Glomerular endothelial cell (primary cell): Measurements from ENCODE around the gene KLF15. TPM values are rescaled to one million over a fixed set of nuclear protein-coding genes. Genes with fewer than 3 reads are reported as not detected.

ENCODE experiments used
- DNase-seq: peaks from one replicate; pipeline ENCODE4 v3.0.0-alpha.2; 2011; ENCODE audit warnings: low read depth, low spot score; ENCODE audit errors: extremely low read depth
- total RNA-seq: library from RNA; depleted of rRNA; stranded (reverse); fragments of >200 nt; gene quantifications from 2 replicates; pipeline ENCODE4 v1.2.3, GENCODE V29; 2015

KLF15 gene
- total RNA-seq, 1 donor from 2014 or later = 0.47 TPM

DNA sequence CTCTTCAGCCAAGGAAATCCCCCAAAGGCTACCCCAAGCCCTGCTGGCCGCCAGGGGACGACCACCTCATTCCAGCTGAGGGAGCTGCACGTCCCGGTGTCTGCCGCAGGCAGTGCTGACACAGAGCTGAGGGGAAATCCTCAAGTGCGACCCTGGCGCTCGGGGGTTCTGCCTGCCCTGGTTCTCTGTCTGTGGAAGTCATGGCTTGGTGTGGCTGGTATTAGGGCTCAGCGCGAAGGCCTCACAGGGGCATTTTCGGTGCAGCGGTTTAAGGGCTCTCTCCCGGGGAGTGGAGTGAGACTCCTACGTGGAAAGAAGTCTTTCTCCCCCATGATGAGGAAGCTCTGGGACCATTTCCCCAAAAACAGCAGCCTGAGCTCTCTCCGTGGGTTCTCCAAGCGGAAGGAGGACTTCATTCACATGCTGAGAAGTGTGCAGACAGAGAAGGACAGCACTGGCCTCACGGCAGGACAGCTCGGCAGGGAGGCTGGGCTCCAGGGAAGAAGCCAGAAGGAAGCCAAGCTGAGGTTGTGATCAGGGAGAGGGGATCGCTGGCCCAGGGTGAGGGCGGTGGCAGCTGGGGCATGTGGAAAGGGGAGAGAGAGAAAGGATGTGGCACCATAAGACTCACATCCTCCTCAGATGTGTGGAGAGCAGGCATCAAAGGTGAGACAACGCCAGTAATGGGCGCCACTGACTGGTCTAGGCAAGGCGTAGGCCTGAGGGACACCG lies 48.6 kb downstream of the KLF15 start:
- DNase-seq = no peak

DNA sequence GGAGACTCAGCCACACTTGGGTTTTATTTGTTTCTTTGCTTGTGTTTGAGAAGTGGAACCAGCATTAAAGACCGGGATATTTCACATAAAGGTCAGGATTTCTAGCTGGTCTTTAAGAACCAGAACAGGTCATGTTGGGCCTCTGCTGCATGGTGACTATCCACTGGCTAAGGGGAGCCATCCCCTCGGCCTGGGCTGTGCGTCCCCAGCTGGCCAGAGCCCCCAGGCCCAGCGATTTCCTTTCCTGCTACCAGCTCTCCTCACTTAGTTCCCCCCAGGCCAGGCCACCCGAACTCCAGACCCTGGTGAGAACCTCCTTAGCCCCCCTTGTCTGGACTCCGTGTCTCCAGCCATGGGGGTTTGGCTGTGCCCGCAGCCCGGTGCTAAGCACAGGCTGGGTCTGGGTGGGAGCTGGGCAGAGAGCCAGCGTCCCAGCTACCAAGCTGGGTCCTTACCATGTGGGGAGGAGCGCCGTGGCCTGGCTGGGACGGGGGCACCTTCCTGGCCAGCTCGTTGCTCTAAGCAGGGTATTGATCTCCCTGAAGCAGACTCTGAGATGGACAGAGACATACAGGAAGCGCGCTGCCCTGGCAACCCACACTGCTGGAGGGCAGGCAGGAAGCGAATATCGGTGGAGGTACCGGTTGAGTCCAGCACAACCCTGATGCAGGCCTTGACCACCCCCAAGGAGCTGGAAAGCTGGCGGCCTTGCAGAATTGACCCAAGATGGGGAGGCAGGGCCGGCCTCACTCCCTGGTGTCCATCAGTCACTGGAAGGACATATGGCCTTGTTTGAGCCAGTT lies 49.4 kb downstream of the KLF15 start:
- DNase-seq = no peak

GRCh38 chr3:126306888-126307482 lies 50.2 kb downstream of the KLF15 start:
- no peak for DNase-seq

DNA sequence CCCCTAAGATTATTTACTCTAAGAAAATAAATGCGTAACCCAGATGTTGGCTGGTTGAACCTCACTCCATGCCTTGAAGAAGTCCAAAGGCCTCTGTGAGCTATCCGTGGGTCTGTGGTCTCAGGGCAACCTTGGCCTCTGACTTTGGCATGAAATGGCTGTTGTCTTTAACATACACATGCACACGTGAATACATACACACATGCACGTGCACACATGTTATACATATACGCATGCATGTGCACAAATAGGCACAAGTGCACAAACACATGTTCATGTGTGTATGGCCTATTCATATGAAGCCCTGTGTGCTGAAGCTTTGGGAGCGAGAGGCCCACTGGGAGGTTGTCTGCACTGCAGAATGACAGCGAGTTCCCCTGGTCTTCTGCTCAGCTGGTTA lies 50.8 kb downstream of the KLF15 start:
- DNase-seq = no peak

DNA sequence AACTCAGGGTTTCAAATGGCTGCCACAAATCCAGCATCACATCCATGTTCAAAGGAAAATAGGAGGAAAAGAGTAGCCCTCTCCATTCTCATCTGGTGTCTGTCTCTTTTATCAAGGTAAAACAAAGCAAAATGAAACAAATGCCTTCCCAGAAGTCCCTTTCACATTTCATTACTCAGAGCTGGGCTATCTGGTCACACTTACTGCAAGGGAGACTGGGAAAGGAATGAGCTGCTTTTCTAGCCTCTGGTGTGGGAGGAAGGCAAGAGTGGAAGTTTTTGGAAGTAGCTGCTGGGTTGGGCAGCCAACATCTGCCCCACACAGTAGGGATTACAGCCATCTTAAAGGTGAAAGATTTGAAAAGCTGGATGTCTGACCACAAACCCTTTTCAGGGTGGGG lies 51.8 kb downstream of the KLF15 start:
- DNase-seq = no peak

GRCh38 chr3:126304704-126305103 lies 52.5 kb downstream of the KLF15 start:
- no peak for DNase-seq

- DNase-seq = no peak
Observed at GRCh38 chr3:126304291-126304690, 52.9 kb downstream of the KLF15 start.

- no peak for DNase-seq
Observed at GRCh38 chr3:126303272-126303671, 53.9 kb downstream of the KLF15 start.

DNA sequence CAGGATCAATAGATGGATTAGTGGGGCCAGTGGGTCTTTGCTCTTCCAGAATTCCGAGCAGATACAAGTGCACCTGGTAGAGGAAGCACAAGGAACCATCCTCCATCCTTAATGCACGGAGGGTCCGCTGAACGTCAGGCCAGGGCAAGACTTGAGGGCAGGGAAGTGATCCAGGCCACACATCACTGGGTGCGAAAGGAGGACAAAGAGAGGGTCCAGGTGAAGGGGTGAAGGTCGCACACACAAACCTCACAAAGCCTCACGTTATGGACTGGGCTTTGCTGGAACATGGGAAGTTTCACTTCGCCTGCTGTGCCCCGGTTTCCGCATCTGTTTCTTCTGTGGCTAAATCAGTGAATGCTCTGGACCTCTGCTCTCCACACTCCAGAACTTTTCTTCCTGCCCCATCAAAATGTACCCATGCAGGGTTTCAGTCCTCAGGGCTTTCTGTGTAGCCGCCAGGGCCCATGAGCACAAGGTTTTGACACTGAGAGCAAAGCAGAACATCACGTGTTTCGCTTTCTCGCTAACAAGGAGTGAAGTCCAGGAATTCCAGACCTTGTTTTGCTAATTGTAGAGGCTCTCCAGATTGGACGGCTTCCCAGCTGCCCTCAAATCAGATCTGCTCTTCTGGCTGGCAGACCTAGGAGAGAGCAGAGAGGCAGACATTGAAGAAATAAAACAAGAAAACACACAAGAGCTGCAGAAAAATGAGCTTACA lies 56.3 kb downstream of the KLF15 start:
- DNase-seq = no peak

GRCh38 chr3:126300001-126300760 lies 57.0 kb downstream of the KLF15 start:
- no peak for DNase-seq

GRCh38 chr3:126295407-126295939 lies 61.7 kb downstream of the KLF15 start:
- DNase-seq = no peak

GRCh38 chr3:126294211-126294808 lies 62.9 kb downstream of the KLF15 start:
- no peak for DNase-seq

- no peak for DNase-seq
Observed at GRCh38 chr3:126293370-126294082, 63.7 kb downstream of the KLF15 start.

Other genes starting within 250 kb of the KLF15 start
- gene ALDH1L1, start 176.8 kb downstream of the KLF15 start, total RNA-seq = not detected in 2 replicates
- gene CFAP100, start 37.5 kb upstream of the KLF15 start, total RNA-seq = not detected in 2 replicates
- 17.9 and 25.7 TPM in 2 replicates for gene ZXDC, start 118.5 kb upstream of the KLF15 start, total RNA-seq
- not detected in 2 replicates for gene UROC1, start 160.4 kb upstream of the KLF15 start, total RNA-seq
- gene CHST13, start 166.7 kb upstream of the KLF15 start, total RNA-seq = not detected in 2 replicates
- gene C3orf22, start 201.5 kb upstream of the KLF15 start, total RNA-seq = not detected in 2 replicates